Measurements from ENCODE around the gene TAMALIN.

- TF ChIP-seq POLR2A (IDR thresholded peaks at IDR 0.05), result no peak
- TF ChIP-seq, protein P1, sequence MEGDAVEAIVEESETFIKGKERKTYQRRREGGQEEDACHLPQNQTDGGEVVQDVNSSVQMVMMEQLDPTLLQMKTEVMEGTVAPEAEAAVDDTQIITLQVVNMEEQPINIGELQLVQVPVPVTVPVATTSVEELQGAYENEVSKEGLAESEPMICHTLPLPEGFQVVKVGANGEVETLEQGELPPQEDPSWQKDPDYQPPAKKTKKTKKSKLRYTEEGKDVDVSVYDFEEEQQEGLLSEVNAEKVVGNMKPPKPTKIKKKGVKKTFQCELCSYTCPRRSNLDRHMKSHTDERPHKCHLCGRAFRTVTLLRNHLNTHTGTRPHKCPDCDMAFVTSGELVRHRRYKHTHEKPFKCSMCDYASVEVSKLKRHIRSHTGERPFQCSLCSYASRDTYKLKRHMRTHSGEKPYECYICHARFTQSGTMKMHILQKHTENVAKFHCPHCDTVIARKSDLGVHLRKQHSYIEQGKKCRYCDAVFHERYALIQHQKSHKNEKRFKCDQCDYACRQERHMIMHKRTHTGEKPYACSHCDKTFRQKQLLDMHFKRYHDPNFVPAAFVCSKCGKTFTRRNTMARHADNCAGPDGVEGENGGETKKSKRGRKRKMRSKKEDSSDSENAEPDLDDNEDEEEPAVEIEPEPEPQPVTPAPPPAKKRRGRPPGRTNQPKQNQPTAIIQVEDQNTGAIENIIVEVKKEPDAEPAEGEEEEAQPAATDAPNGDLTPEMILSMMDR (IDR thresholded peaks at IDR 0.05), result no peak
Observed at GRCh38 chr12:51973560-51973959, 33.2 kb upstream of the TAMALIN start.

Data from adrenal gland (tissue), 5 donors.